Smooth muscle cell (in vitro differentiated cells): ENCODE measurements around the gene MMP15. TPM values are rescaled to one million over a fixed set of nuclear protein-coding genes. Genes with fewer than 3 reads are reported as not detected.

ENCODE experiments used
- DNase-seq: peaks from one replicate; lab custom pipeline; 2025; ENCODE audit not compliant: unreplicated experiment; lab: John Stamatoyannopoulos, UW
- H2AFZ ChIP-seq: fragments of 200-600 bp; sonication (generic); 2 replicates; pipeline ENCODE4 v1.6.0; 2016; ENCODE audit warnings: antibody characterized with exemption, low read depth, mild to moderate bottlenecking
- H3F3A ChIP-seq: fragments of 200-600 bp; sonication (generic); 2 replicates; pipeline ENCODE4 v1.6.0; 2017; ENCODE audit warnings: antibody characterized with exemption, low read depth
- H3K27ac ChIP-seq: fragments of 200-600 bp; sonication (generic); 2 replicates; pipeline ENCODE4 v1.5.1; 2016; ENCODE audit warnings: low read depth, mild to moderate bottlenecking
- H3K27me3 ChIP-seq: fragments of 200-600 bp; sonication (generic); 2 replicates; pipeline ENCODE4 v1.6.1; 2016; ENCODE audit warnings: low read depth, mild to moderate bottlenecking
- H3K36me3 ChIP-seq: fragments of 200-600 bp; sonication (generic); 2 replicates; pipeline ENCODE4 v1.5.1; 2016; ENCODE audit warnings: low read depth
- H3K4me1 ChIP-seq: fragments of 200-600 bp; sonication (generic); 2 replicates; pipeline ENCODE4 v1.5.1; 2016; ENCODE audit warnings: low read depth
- H3K4me2 ChIP-seq: fragments of 200-600 bp; sonication (generic); 2 replicates; pipeline ENCODE4 v1.6.0; 2016; ENCODE audit warnings: mild to moderate bottlenecking
- H3K4me3 ChIP-seq: fragments of 200-600 bp; sonication (generic); 2 replicates; pipeline ENCODE4 v1.5.1; 2016; ENCODE audit warnings: mild to moderate bottlenecking
- H3K79me2 ChIP-seq: fragments of 200-600 bp; sonication (generic); 2 replicates; pipeline ENCODE4 v1.6.0; 2016; ENCODE audit warnings: low read depth, mild to moderate bottlenecking
- H3K9ac ChIP-seq: fragments of 200-600 bp; sonication (generic); 2 replicates; pipeline ENCODE4 v1.6.0; 2016; ENCODE audit warnings: low read depth
- H3K9me3 ChIP-seq: fragments of 200-600 bp; sonication (generic); replicated peaks from 2 replicates; pipeline ENCODE4 v1.5.1; 2016; ENCODE audit warnings: low read depth
- H4K20me1 ChIP-seq: fragments of 200-600 bp; sonication (generic); 2 replicates; pipeline ENCODE4 v1.6.0; 2016; ENCODE audit warnings: low read depth
- CTCF ChIP-seq: fragments of 200-600 bp; sonication (generic); IDR thresholded peaks from 2 replicates; pipeline ENCODE4 v1.5.1; 2017; ENCODE audit warnings: borderline replicate concordance, mild to moderate bottlenecking, antibody characterized with exemption; ENCODE audit not compliant: insufficient read depth, poor library complexity, severe bottlenecking
- WGBS: methylation state at CpG from one replicate; pipeline ENCODE4 v1.1.7; 2016; ENCODE audit warnings: low lambda C conversion rate; 5-methylcytosine and 5-hydroxymethylcytosine counted together
- polyA plus RNA-seq: library from polyadenylated mRNA; unstranded; fragments of >200 nt; fragmentation: Nextera tagmentation; extraction: Ambion mirVana; gene quantifications from 2 replicates; pipeline ENCODE4 v1.2.1, GENCODE V29; 2016
- total RNA-seq: library from RNA; depleted of rRNA; stranded (reverse); fragments of >200 nt; gene quantifications from 2 replicates; pipeline ENCODE4 v1.2.3, GENCODE V29; 2014

The MMP15 gene
- total and polyA plus RNA-seq, 2 experiments from 2014 or later, result 2.3 to 5.2 TPM

- H4K20me1 ChIP-seq, result no peaks in the 10 kb centered on the region
- no peaks in the 10 kb centered on the region for H3F3A ChIP-seq
- DNase-seq, result no peak
- peaks cover 14% of the 10 kb centered on the region for H3K4me1 ChIP-seq
- no peaks in the 10 kb centered on the region for H3K79me2 ChIP-seq
- no peaks in the 10 kb centered on the region for H3K9me3 ChIP-seq
- TF ChIP-seq CTCF, result no peak
- no peaks in the 10 kb centered on the region for H3K27me3 ChIP-seq
- WGBS, result 85% methylated on average over 14 of the region's 14 CpGs
- no peak overlapping the region for H3K27ac ChIP-seq
- H3K4me3 ChIP-seq, result no peak overlapping the region
- H3K9ac ChIP-seq, result no peak overlapping the region
- H3K36me3 ChIP-seq, result no peaks in the 10 kb centered on the region
- no peak overlapping the region for H3K4me2 ChIP-seq
- H2AFZ ChIP-seq, result no peak overlapping the region
These were observed 5.7 kb downstream of the MMP15 start for GRCh38 chr16:58031016-58031800.

- Histone ChIP-seq H3K27ac (no peak overlapping the region), H3K4me3 (no peak overlapping the region), H3K36me3 (no peaks in the 10 kb centered on the region), H4K20me1 (no peaks in the 10 kb centered on the region), H3K9me3 (no peaks in the 10 kb centered on the region), H3F3A (no peaks in the 10 kb centered on the region), H2AFZ (peak overlapping the region; percentile 30), H3K4me2 (peak overlapping the region; percentile 39), H3K9ac (no peak overlapping the region), H3K27me3 (no peaks in the 10 kb centered on the region), H3K79me2 (no peaks in the 10 kb centered on the region), H3K4me1 (peaks cover 13% of the 10 kb centered on the region)
- no peak for DNase-seq
- WGBS, result 4% methylated on average over 12 of the region's 15 CpGs
- TF ChIP-seq CTCF, result no peak
These were observed 7.2 kb downstream of the MMP15 start for GRCh38 chr16:58032710-58033293.

DNA sequence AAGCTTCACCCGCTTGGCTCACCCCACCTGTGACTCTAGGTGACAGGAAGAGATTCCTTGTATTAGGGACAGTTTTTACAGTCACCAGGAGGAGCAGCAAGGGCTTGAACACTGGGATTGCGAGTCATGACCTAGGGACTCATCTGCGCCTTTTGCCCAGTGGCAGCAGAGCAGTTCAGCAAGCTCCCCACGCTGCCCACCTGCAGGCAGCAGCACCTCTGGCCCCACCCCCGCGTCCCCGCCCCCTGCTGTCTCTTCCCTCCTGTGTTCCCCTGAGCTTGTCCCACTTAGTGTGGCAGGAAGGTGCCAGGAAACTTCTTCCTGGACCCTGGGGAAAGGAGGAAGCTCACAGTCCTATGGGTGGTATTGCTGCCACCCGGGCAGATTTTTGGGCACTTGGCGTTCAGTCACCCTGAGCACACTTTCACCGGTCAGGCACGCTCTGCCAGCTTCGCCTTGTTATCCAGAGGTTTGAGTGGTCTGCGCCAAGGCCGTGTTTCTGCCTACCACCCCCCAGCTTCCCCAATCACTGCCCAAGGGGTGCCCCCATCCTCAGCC is 8.7 kb downstream of the MMP15 start:
- H3K4me1 ChIP-seq, result peaks cover 9% of the 10 kb centered on the region
- H3K27me3 ChIP-seq, result no peaks in the 10 kb centered on the region
- no peaks in the 10 kb centered on the region for H3K36me3 ChIP-seq
- H3K4me3 ChIP-seq, result no peak overlapping the region
- no peak overlapping the region for H2AFZ ChIP-seq
- no peaks in the 10 kb centered on the region for H3K9me3 ChIP-seq
- no peak overlapping the region for H3K27ac ChIP-seq
- H4K20me1 ChIP-seq, result no peaks in the 10 kb centered on the region
- H3K79me2 ChIP-seq, result no peaks in the 10 kb centered on the region
- H3K4me2 ChIP-seq, result no peak overlapping the region
- no peak for TF ChIP-seq CTCF
- DNase-seq, result no peak
- H3K9ac ChIP-seq, result no peak overlapping the region
- no peaks in the 10 kb centered on the region for H3F3A ChIP-seq
- WGBS, result 95% methylated on average over 14 of the region's 14 CpGs
